ENCODE measurements around the gene MTA1. TPM values are rescaled to one million over a fixed set of nuclear protein-coding genes. Genes with fewer than 3 reads are reported as not detected.

MTA1 gene
- total RNA-seq, 1 donor from 2014 or later, result 227 TPM

DNA sequence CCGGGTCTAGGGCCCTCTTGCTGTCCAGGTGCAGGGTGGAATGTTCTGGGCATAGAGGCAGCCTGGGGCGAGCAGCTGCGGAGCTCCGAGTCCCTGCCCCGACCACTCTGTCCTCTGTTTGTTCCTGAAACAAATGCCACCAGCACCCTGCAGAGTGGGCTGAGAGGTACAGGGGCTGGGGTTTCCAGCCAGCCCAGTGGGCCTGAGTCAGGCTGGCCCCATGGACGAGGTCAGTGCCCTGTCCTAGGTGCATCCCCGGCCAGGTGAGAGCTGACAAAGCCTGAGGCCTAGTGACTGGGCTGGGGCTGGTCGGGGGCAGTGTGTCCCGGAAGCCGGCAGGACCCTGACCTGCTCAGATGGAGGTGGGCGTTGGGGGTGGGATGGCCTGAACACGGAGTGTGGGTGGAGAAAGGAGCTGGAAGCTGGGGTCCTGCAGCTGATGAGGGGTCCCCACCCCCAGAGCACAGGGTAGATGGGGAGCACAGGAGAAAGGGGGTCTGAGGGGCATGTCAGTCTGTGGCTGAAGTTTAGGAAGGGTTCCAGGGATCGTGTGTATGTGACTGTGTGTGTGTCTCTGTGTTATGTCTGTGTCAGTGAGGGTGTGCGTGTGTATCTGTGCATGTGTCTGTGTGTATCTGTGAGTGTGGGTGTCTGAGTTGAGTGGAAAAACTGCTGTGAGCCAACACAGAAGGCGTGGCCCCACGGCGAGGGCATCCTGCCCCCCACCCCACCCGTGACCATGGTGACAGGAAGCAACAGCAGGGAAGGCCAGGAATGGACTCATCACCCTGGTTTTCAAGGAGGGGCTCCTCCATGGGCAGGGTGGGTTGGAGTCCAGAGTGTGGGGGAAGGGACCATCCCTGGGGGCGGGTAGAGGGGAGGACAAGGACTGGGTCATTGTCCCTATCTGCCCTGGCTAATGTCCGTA lies 64.7 kb downstream of the MTA1 start:
- TF ChIP-seq, protein P1, sequence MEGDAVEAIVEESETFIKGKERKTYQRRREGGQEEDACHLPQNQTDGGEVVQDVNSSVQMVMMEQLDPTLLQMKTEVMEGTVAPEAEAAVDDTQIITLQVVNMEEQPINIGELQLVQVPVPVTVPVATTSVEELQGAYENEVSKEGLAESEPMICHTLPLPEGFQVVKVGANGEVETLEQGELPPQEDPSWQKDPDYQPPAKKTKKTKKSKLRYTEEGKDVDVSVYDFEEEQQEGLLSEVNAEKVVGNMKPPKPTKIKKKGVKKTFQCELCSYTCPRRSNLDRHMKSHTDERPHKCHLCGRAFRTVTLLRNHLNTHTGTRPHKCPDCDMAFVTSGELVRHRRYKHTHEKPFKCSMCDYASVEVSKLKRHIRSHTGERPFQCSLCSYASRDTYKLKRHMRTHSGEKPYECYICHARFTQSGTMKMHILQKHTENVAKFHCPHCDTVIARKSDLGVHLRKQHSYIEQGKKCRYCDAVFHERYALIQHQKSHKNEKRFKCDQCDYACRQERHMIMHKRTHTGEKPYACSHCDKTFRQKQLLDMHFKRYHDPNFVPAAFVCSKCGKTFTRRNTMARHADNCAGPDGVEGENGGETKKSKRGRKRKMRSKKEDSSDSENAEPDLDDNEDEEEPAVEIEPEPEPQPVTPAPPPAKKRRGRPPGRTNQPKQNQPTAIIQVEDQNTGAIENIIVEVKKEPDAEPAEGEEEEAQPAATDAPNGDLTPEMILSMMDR (IDR thresholded peaks at IDR 0.05; ENCODE audit: unreplicated experiment), result no peak
- H3K9me3 Mint-ChIP-seq (ENCODE audit: low read depth), result no peaks in the 10 kb centered on the region
- no peak overlapping the region for H3K27ac Mint-ChIP-seq
- H3K36me3 Mint-ChIP-seq (ENCODE audit: insufficient read depth), result peaks cover 3% of the 10 kb centered on the region
- H3K4me1 Mint-ChIP-seq (ENCODE audit: low read depth), result peaks cover 13% of the 10 kb centered on the region
- no peak for DNase-seq (ENCODE audit: low spot score, unreplicated experiment)
- H3K27me3 Mint-ChIP-seq, result peaks cover 36% of the 10 kb centered on the region
- no peak overlapping the region for H3K4me3 Mint-ChIP-seq (ENCODE audit: low read depth)

- Mint-ChIP-seq H3K36me3 (ENCODE audit: insufficient read depth) (no peaks in the 10 kb centered on the region), H3K27ac (no peak overlapping the region), H3K4me1 (ENCODE audit: low read depth) (peaks cover 17% of the 10 kb centered on the region), H3K27me3 (peaks cover 29% of the 10 kb centered on the region), H3K4me3 (ENCODE audit: low read depth) (no peak overlapping the region), H3K9me3 (ENCODE audit: low read depth) (no peaks in the 10 kb centered on the region)
- TF ChIP-seq, protein P1 (IDR thresholded peaks at IDR 0.05; ENCODE audit: unreplicated experiment), result no peak
- no peak for DNase-seq (ENCODE audit: low spot score, unreplicated experiment)
These were observed 65.4 kb downstream of the MTA1 start for GRCh38 chr14:105484997-105485393.

GRCh38 chr14:105485739-105486162 lies 66.1 kb downstream of the MTA1 start:
- DNase-seq (ENCODE audit: low spot score, unreplicated experiment), result no peak
- H3K27me3 Mint-ChIP-seq, result peaks cover 25% of the 10 kb centered on the region
- no peaks in the 10 kb centered on the region for H3K36me3 Mint-ChIP-seq (ENCODE audit: insufficient read depth)
- no peak overlapping the region for H3K4me3 Mint-ChIP-seq (ENCODE audit: low read depth)
- H3K27ac Mint-ChIP-seq, result no peak overlapping the region
- H3K9me3 Mint-ChIP-seq (ENCODE audit: low read depth), result no peaks in the 10 kb centered on the region
- TF ChIP-seq, protein P1 (IDR thresholded peaks at IDR 0.05; ENCODE audit: unreplicated experiment), result peak; percentile 68
- peaks cover 17% of the 10 kb centered on the region for H3K4me1 Mint-ChIP-seq (ENCODE audit: low read depth)

GRCh38 chr14:105486163-105486973 lies 66.7 kb downstream of the MTA1 start, which contains the start of gene CRIP1:
Gene CRIP1 (plus strand): TSS chr14:105486886. CDS start chr14:105487260, 374 bp downstream.
- Mint-ChIP-seq H3K36me3 (ENCODE audit: insufficient read depth) (no peaks in the 10 kb centered on the region), H3K27me3 (peaks cover 25% of the 10 kb centered on the region), H3K9me3 (ENCODE audit: low read depth) (no peaks in the 10 kb centered on the region), H3K4me3 (ENCODE audit: low read depth) (peak within 1 kb of the TSS; percentile 44), H3K4me1 (ENCODE audit: low read depth) (peaks cover 15% of the 10 kb centered on the region), H3K27ac (no peak within 1 kb of the TSS)
- TF ChIP-seq, protein P1 (IDR thresholded peaks at IDR 0.05; ENCODE audit: unreplicated experiment), result no peak
- DNase-seq (ENCODE audit: low spot score, unreplicated experiment), result no peak

DNA sequence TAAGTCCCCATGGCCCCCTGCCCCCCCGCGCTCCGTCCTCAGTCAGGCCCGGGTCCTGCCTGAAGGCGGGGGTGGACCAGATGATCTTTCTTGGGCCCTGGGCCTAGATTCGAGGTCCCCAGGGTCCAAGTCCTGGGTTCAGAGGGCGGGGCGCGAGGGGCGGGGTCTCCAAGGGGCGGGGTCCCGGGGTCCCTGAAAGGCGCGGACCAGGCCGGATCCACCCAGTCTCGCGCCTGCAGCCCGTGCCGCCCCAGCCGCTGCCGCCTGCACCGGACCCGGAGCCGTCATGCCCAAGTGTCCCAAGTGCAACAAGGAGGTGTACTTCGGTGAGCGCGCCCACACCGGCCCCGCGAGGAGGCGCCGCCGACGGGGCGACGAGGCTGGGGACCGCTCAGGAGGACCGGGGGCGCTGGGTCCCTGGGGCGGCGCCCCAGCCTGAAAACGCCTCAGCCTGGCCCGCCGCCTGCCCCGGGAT lies 67.4 kb downstream of the MTA1 start:
- Mint-ChIP-seq H3K27me3 (peaks cover 22% of the 10 kb centered on the region), H3K36me3 (ENCODE audit: insufficient read depth) (no peaks in the 10 kb centered on the region), H3K4me3 (ENCODE audit: low read depth) (no peak overlapping the region), H3K27ac (no peak overlapping the region), H3K9me3 (ENCODE audit: low read depth) (no peaks in the 10 kb centered on the region), H3K4me1 (ENCODE audit: low read depth) (peaks cover 11% of the 10 kb centered on the region)
- DNase-seq (ENCODE audit: low spot score, unreplicated experiment), result no peak
- TF ChIP-seq, protein P1 (IDR thresholded peaks at IDR 0.05; ENCODE audit: unreplicated experiment), result no peak

All from progenitor cell of endocrine pancreas (in vitro differentiated cells).